ENCODE results near the gene JOSD2. TPM values are rescaled to one million over a fixed set of nuclear protein-coding genes. Genes with fewer than 3 reads are reported as not detected.

The JOSD2 gene
- total RNA-seq, 1 experiment from 2014 or later, result 5.4 TPM

- no peak overlapping the region for H3K14ac ChIP-seq (ENCODE audit: insufficient read depth, low read length)
- H3K27ac ChIP-seq (ENCODE audit: insufficient read length, low read depth, low read length), result no peak overlapping the region
- Mint-ChIP-seq H3K27me3 (ENCODE audit: low read depth) (peaks cover 91% of the 10 kb centered on the region), H3K9me3 (no peaks in the 10 kb centered on the region; a peak in 1 of 5 replicates), H3K4me1 (peaks cover 17 to 44% of the 10 kb centered on the region in 2 experiments), H3K4me3 (peak overlapping the region in 1 of 2 experiments; percentile 32; a peak in 1 of 5 replicates), H3K36me3 (ENCODE audit: insufficient read depth in 1 of 3, low read depth in 3 of 3) (peaks cover 0 to 2% (median 0%) of the 10 kb centered on the region in 3 experiments; a peak in 1 of 7 replicates), H3K27ac (no peak overlapping the region)
- no peak overlapping the region for H2AFZ ChIP-seq (ENCODE audit: low read length)
- no peaks in the 10 kb centered on the region for H3K79me2 ChIP-seq (ENCODE audit: insufficient read depth, low read length)
- no peaks in the 10 kb centered on the region for H3K79me1 ChIP-seq (ENCODE audit: insufficient read depth, low read depth, low read length, poor library complexity, severe bottlenecking)
- no CpG with 5 or more reads among the region's 10 CpGs for WGBS (ENCODE audit: extremely low coverage, insufficient read length, low lambda C conversion rate)
- no peak overlapping the region for H3K9ac ChIP-seq (ENCODE audit: extremely low read depth, insufficient read length, low read length)
- no peak overlapping the region for H3K4ac ChIP-seq (ENCODE audit: low read depth, low read length)
- no peak overlapping the region for H2BK120ac ChIP-seq (ENCODE audit: low read depth, low read length, poor library complexity, severe bottlenecking)
- no peak overlapping the region for H2BK15ac ChIP-seq (ENCODE audit: low read depth, low read length)
- DNase-seq, result no peak
- no peaks in the 10 kb centered on the region for H3K4me1 ChIP-seq (ENCODE audit: insufficient read depth, low read length)
- no peaks in the 10 kb centered on the region; the same call in 1 of the 2 replicates for H3K27me3 ChIP-seq (ENCODE audit: insufficient read depth, low read length)
- H3K56ac ChIP-seq (ENCODE audit: insufficient read length, low read depth, low read length), result no peak overlapping the region
- no peak overlapping the region for H3K23ac ChIP-seq (ENCODE audit: insufficient read length, low read depth, low read length)
- H4K8ac ChIP-seq (replicated peaks; ENCODE audit: insufficient read length, low read depth, low read length), result no peak overlapping the region
- no peak overlapping the region for H3T11ph ChIP-seq (ENCODE audit: low read length)
- H3K18ac ChIP-seq (ENCODE audit: insufficient read length, low read depth, low read length), result no peak overlapping the region
- H4K91ac ChIP-seq (ENCODE audit: insufficient read length, low read depth, low read length), result no peak overlapping the region
- no peak overlapping the region for H2BK5ac ChIP-seq (ENCODE audit: insufficient read length, low read length)
- no peaks in the 10 kb centered on the region for H4K20me1 ChIP-seq (ENCODE audit: control insufficient read depth, insufficient read depth, insufficient read length)
- H3K9me3 ChIP-seq (ENCODE audit: control insufficient read depth, low read depth, low read length), result no peaks in the 10 kb centered on the region
- no peak overlapping the region for H2BK12ac ChIP-seq (ENCODE audit: insufficient read length, low read depth, low read length)
- TF ChIP-seq, protein P1, sequence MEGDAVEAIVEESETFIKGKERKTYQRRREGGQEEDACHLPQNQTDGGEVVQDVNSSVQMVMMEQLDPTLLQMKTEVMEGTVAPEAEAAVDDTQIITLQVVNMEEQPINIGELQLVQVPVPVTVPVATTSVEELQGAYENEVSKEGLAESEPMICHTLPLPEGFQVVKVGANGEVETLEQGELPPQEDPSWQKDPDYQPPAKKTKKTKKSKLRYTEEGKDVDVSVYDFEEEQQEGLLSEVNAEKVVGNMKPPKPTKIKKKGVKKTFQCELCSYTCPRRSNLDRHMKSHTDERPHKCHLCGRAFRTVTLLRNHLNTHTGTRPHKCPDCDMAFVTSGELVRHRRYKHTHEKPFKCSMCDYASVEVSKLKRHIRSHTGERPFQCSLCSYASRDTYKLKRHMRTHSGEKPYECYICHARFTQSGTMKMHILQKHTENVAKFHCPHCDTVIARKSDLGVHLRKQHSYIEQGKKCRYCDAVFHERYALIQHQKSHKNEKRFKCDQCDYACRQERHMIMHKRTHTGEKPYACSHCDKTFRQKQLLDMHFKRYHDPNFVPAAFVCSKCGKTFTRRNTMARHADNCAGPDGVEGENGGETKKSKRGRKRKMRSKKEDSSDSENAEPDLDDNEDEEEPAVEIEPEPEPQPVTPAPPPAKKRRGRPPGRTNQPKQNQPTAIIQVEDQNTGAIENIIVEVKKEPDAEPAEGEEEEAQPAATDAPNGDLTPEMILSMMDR (conservative IDR thresholded peaks at IDR 0.05), result no peak
- no peak overlapping the region for H2AK5ac ChIP-seq (ENCODE audit: insufficient read length, low read length)
- H3K4me2 ChIP-seq (ENCODE audit: insufficient read depth, insufficient read length, low read length), result no peak overlapping the region
- H3K23me2 ChIP-seq (ENCODE audit: insufficient read length, low read depth, low read length, poor library complexity, severe bottlenecking), result peaks cover 18% of the 10 kb centered on the region
- H4K5ac ChIP-seq (ENCODE audit: insufficient read length, low read depth, low read length), result no peak overlapping the region
- H2BK20ac ChIP-seq (ENCODE audit: low read depth, low read length, poor library complexity, severe bottlenecking), result no peak overlapping the region
These were observed 43.2 kb upstream of the JOSD2 start for GRCh38 chr19:50554212-50554611.

Data from H9 (cell line).